SK-N-SH (cell line): ENCODE measurements around the gene ARG2.

Source experiments
- CTCF ChIP-seq: fragments of 200-600 bp; sonication (generic); IDR thresholded peaks from 2 replicates; pipeline ENCODE4 v1.6.1; 2017; ENCODE audit warnings: antibody characterized with exemption, mild to moderate bottlenecking, moderate library complexity
- EZH2phosphoT487 ChIP-seq: fragments of 200-600 bp; sonication (generic); IDR thresholded peaks from 2 replicates; pipeline ENCODE4 v1.6.1; 2017; ENCODE audit warnings: low read depth, mixed run types, mild to moderate bottlenecking, antibody characterized with exemption, moderate library complexity, borderline replicate concordance
- FOXJ3 ChIP-seq: sonication (generic); formaldehyde crosslinking; IDR thresholded peaks from 2 replicates; pipeline ENCODE4 v1.5.1; 2020; ENCODE audit warnings: mild to moderate bottlenecking, missing genetic modification reagents
- GABPA ChIP-seq: IDR thresholded peaks from 2 replicates; pipeline ENCODE4 v1.4.0; 2012; ENCODE audit warnings: low read depth, mild to moderate bottlenecking
- JUND ChIP-seq: IDR thresholded peaks from 2 replicates; pipeline ENCODE4 v1.4.0; 2012
- MXI1 ChIP-seq: IDR thresholded peaks from 2 replicates; pipeline ENCODE4 v1.6.1; 2012; ENCODE audit warnings: mild to moderate bottlenecking, low read depth, low read length, improper control_type of control experiment
- NFIC ChIP-seq: IDR thresholded peaks from 2 replicates; pipeline ENCODE4 v1.4.0; 2012; ENCODE audit warnings: borderline replicate concordance
- POLR2AphosphoS5 ChIP-seq: IDR thresholded peaks from 2 replicates; pipeline ENCODE4 v1.6.1; 2012; ENCODE audit warnings: low read depth, low read length
- RFX5 ChIP-seq: IDR thresholded peaks from 2 replicates; pipeline ENCODE4 v1.6.1; 2012; ENCODE audit warnings: mild to moderate bottlenecking, improper control_type of control experiment, low read length
- YY1 ChIP-seq: IDR thresholded peaks from 2 replicates; pipeline ENCODE4 v1.4.0; 2012; ENCODE audit warnings: low read depth, mild to moderate bottlenecking
- ZBTB33 ChIP-seq: IDR thresholded peaks from 2 replicates; pipeline ENCODE4 v1.4.0; 2012; ENCODE audit warnings: low read depth, borderline replicate concordance
- TF ChIP-seq, protein P1 (sequence below): fragments of 150-350 bp; IDR thresholded peaks from 2 replicates; pipeline ENCODE4 v1.6.1; 2017; ENCODE audit warnings: antibody characterized with exemption, low read length, low read depth, borderline replicate concordance

DNA sequence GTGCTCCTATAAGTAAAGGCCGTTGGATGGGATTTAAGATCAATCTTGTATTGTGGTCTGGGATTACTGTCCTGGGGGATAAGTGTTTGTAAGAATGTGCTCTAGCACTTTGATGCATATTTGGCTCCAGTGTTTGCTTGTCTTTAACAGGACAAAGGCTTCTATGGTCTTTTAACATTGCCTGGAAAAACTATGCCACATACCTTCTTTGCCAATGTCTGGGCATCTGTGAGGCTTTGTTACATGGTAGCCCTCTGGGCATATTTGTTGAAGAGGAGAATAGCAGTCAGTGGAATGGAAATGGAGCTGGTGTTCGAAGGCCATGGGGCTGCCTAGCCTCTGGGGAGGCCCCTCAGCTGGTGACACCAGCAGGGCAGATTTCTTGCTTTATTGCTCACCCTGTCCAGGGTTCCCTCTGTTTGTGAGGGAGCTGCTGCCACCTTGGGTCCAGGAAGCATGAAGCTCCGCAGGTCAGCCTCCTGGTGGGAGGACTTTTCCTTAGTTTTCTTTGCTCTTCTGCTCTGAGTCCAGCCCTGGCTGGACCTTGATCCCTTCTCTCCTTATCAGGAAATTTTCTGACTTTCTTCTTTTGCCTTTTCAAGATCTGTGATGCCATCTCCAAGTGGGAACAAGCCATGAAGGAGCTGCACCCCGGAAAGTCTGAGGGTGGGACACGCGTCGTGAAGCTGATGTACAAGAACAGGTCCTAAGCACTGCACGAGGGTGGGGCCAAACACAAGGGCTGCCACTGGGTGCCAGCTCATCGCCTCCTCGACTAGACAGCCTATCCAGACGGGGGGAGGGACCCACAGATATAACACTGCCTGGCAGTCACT, 39.2 kb upstream of the ARG2 start:
- no peak for TF ChIP-seq CTCF
- TF ChIP-seq MXI1, result no peak
- no peak for TF ChIP-seq EZH2phosphoT487
- no peak for TF ChIP-seq NFIC
- TF ChIP-seq ZBTB33, result no peak
- TF ChIP-seq RFX5, result no peak
- TF ChIP-seq JUND, result no peak
- TF ChIP-seq YY1, result no peak
- TF ChIP-seq, protein P1, sequence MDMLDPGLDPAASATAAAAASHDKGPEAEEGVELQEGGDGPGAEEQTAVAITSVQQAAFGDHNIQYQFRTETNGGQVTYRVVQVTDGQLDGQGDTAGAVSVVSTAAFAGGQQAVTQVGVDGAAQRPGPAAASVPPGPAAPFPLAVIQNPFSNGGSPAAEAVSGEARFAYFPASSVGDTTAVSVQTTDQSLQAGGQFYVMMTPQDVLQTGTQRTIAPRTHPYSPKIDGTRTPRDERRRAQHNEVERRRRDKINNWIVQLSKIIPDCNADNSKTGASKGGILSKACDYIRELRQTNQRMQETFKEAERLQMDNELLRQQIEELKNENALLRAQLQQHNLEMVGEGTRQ, result no peak
- no peak for TF ChIP-seq FOXJ3
- no peak for TF ChIP-seq GABPA
- TF ChIP-seq POLR2AphosphoS5, result no peak
